Gastrocnemius medialis (tissue), 4 donors: ENCODE measurements around the gene LMNTD2.

Experiments used
- CTCF ChIP-seq, 5 experiments: fragments of 450-650 bp in 3 of 5; fragments of 200-600 bp in 2 of 5; sonication (generic) in 2 of 5; IDR thresholded peaks in 4 of 5; conservative IDR thresholded peaks in 1 of 5; 1 replicate in 4 of 5; 2 replicates in 1 of 5; pipeline ENCODE4 v1.5.1; 2016 to 2019; ENCODE audit warnings: antibody characterized with exemption in 5 of 5, mild to moderate bottlenecking in 3 of 5, moderate library complexity in 3 of 5
- POLR2A ChIP-seq, 2 donors: fragments of 450-650 bp; IDR thresholded peaks; one replicate each; pipeline ENCODE4 v1.6.1; 2017; ENCODE audit warnings: antibody characterized with exemption in 2 of 2, mild to moderate bottlenecking in 2 of 2, moderate library complexity in 2 of 2

- no peak for TF ChIP-seq CTCF (IDR thresholded peaks at IDR 0.05 in 4 of 5, conservative IDR thresholded peaks at IDR 0.05 in 1 of 5)
- no peak for TF ChIP-seq POLR2A (IDR thresholded peaks at IDR 0.05)
Measured at GRCh38 chr11:562046-562645, 1.6 kb upstream of the LMNTD2 start.
